ENCODE data around the gene JAGN1. TPM values are rescaled to one million over a fixed set of nuclear protein-coding genes. Genes with fewer than 3 reads are reported as not detected.
"Not testable (repeated sequence)": the region's sequence is repeated elsewhere in the genome, so short reads cannot be mapped to it uniquely, and the experiment has no call there.

Gene JAGN1
- polyA plus RNA-seq, 1 donor (not counting 4 experiments of a cell fraction or from before 2014, with no cell fraction given), result 48.0 TPM

DNA sequence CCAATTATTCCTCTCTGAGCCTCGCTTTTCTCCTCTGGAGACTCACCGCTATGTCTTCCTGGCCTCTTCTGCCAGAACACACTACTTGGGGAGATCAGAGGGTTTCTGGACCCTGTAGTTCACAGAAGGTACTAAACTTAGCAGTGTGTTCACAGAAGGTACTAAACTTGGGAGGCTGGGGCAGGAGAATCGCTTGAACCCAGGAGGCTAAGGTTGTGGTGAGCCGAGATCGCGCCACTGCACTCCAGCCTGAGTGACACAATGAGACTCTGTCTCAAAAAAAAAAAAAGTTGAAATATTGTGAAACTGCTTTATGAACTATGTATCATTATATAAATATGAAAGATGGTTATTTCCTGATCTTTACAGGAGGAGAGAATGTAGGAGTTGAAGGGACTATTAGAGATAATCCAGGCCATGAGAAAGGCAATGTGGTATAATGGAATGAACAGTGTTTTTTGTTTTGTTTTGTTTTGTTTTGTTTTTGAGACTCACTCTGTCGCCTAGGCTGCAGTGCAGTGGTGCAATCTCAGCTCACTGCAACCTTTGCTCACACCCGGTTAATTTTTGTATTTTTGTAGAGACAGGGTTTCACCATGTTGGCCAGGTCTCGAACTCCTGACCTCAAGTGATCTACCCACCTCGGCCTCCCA, 6.5 kb downstream of the JAGN1 start:
- not testable (repeated sequence) for H3K9ac ChIP-seq (ENCODE audit: control insufficient read depth, extremely low read depth, insufficient read depth, low read length)
- peaks cover 38% of the 10 kb centered on the region for H3K4me1 ChIP-seq (ENCODE audit: control insufficient read depth, extremely low read depth, insufficient read depth, low read length)

DNA sequence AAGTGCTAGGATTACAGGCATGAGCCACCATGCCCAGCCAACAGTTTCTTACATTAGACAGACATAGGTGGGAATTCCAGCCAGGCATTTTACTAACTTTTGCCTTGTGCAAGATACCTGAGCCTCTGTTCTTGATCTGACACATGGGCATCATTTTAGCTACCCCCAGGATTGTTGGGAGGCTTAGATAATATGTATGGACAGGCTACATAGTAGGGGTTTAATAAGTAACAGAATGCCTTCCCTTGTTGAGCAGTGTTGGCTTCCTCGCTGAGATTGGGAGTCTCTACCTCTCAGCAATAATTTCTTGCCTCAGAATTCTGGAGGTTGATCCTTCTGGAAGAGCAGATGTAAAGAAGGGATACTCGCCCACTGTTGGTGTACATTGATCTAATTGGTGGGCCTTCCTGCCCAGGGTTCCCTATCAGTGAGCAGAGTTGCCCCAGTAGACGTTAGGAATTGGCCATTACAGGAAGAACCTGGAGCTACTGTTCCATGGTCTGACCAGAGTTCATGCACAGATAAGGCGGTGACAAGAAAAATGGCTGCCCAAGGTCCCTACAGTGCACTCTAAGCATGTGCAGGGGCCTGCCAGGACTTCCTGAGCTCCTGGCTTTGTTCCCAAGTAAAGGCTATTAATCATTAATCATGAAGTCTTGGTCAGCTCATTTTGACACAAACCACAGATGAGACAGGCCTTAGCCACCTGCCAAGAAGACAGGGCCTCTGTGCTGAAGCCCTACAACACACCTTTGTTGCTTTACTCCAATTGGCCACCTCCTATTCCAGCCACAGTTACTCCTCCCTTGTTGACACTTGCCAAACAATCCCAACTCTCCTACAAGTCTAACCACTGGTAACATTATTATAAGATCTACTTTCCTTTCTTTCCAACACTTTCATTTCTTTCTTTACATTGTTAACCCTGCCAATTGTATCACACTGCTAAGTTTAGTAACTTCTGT, 7.3 kb downstream of the JAGN1 start:
- H3K9me1 ChIP-seq (ENCODE audit: control insufficient read depth, extremely low read depth, insufficient read depth, low read length), result peaks cover 7% of the 10 kb centered on the region
- FAIRE-seq (peak; percentile 36), DNase-seq (ENCODE audit: low read depth, low spot score) (peak; percentile 77)
- H3K9me3 ChIP-seq (ENCODE audit: control insufficient read depth, low read depth, low read length), result no peaks in the 10 kb centered on the region
- no peaks in the 10 kb centered on the region for H3K27me3 ChIP-seq (ENCODE audit: control insufficient read depth, extremely low read depth, insufficient read depth, low read length)
- peak overlapping the region; percentile 33 for H3K4me2 ChIP-seq (ENCODE audit: control insufficient read depth, extremely low read depth, insufficient read depth, low read depth, low read length)
- no peak overlapping the region for H2AFZ ChIP-seq (ENCODE audit: control insufficient read depth, low read length)
- no peak overlapping the region for H3K9ac ChIP-seq (ENCODE audit: control insufficient read depth, extremely low read depth, insufficient read depth, low read length)
- H3K36me3 ChIP-seq (ENCODE audit: control insufficient read depth in 2 of 2, extremely low read depth in 1 of 2, insufficient read depth in 2 of 2, low read length in 2 of 2), result peaks cover 4 to 6% of the 10 kb centered on the region in 2 experiments
- H3K4me3 ChIP-seq (ENCODE audit: control insufficient read depth in 2 of 3, extremely low read depth in 1 of 3, insufficient read depth in 2 of 3, low read depth in 1 of 3, low read length in 3 of 3), result no peak overlapping the region
- peaks cover 46% of the 10 kb centered on the region for H3K4me1 ChIP-seq (ENCODE audit: control insufficient read depth, extremely low read depth, insufficient read depth, low read length)
- dilution Hi-C loops (cut with MboI; ENCODE audit: extremely low pct_ligation_motif_present, low sequenced_read_pairs), result no loop called here
- no peaks in the 10 kb centered on the region for H4K20me1 ChIP-seq (ENCODE audit: control insufficient read depth, extremely low read depth, insufficient read depth, low read length)
- peaks cover 4% of the 10 kb centered on the region for H3K79me2 ChIP-seq (ENCODE audit: control insufficient read depth, insufficient read depth, low read length)
- TF ChIP-seq EZH2 (IDR thresholded peaks at IDR 0.05; ENCODE audit: low read length), result no peak
- TF ChIP-seq CTCF (optimal IDR thresholded peaks at IDR 0.05 in 1 of 3, IDR thresholded peaks at IDR 0.05 in 1 of 3, conservative IDR thresholded peaks at IDR 0.05 in 1 of 3; ENCODE audit: extremely low read depth in 1 of 3, insufficient read depth in 2 of 3, low read length in 3 of 3), result no peak
- H3K27ac ChIP-seq (ENCODE audit: control insufficient read depth, insufficient read depth, low read length), result peak overlapping the region; percentile 27

More for the DNA sequence above, 6.5 kb downstream of the JAGN1 start:
- peak overlapping the region; percentile 22 for H3K27ac ChIP-seq (ENCODE audit: control insufficient read depth, insufficient read depth, low read length)
- H2AFZ ChIP-seq (ENCODE audit: control insufficient read depth, low read length); FAIRE-seq; H3K9me3 ChIP-seq (ENCODE audit: control insufficient read depth, low read depth, low read length); dilution Hi-C loops (cut with MboI; ENCODE audit: extremely low pct_ligation_motif_present, low sequenced_read_pairs); DNase-seq (ENCODE audit: low read depth, low spot score); H4K20me1 ChIP-seq (ENCODE audit: control insufficient read depth, extremely low read depth, insufficient read depth, low read length); H3K4me2 ChIP-seq (ENCODE audit: control insufficient read depth, extremely low read depth, insufficient read depth, low read depth, low read length); H3K9me1 ChIP-seq (ENCODE audit: control insufficient read depth, extremely low read depth, insufficient read depth, low read length); H3K36me3 ChIP-seq (ENCODE audit: control insufficient read depth in 2 of 2, extremely low read depth in 1 of 2, insufficient read depth in 2 of 2, low read length in 2 of 2); H3K4me3 ChIP-seq (ENCODE audit: control insufficient read depth in 2 of 3, extremely low read depth in 1 of 3, insufficient read depth in 2 of 3, low read depth in 1 of 3, low read length in 3 of 3); H3K27me3 ChIP-seq (ENCODE audit: control insufficient read depth, extremely low read depth, insufficient read depth, low read length): not testable (repeated sequence)
- H3K79me2 ChIP-seq (ENCODE audit: control insufficient read depth, insufficient read depth, low read length), result peaks cover 11% of the 10 kb centered on the region

Data from keratinocyte (primary cell).